HAP-1 (cell line): ENCODE measurements around the gene NCOR1.

Experiments used
- DNase-seq, 2 experiments: peaks; one replicate each; pipeline ENCODE4 v3.0.0-alpha.2; 2016 to 2020; ENCODE audit warnings: low spot score in 2 of 2
- H3K27me3 ChIP-seq: fragments of 250-450 bp; sonication (Bioruptor Pico); 2 replicates; pipeline ENCODE4 v1.5.1; 2020; ENCODE audit warnings: low read depth, mild to moderate bottlenecking, moderate library complexity
- H3K36me3 ChIP-seq: fragments of 250-450 bp; sonication (Bioruptor Pico); replicated peaks from 2 replicates; pipeline ENCODE4 v1.5.1; 2020; ENCODE audit warnings: mild to moderate bottlenecking
- H3K4me1 ChIP-seq: fragments of 250-450 bp; sonication (Bioruptor Pico); 2 replicates; pipeline ENCODE4 v1.5.1; 2020; ENCODE audit warnings: mild to moderate bottlenecking
- H3K4me3 ChIP-seq: fragments of 250-450 bp; sonication (Bioruptor Pico); 2 replicates; pipeline ENCODE4 v1.5.1; 2020; ENCODE audit warnings: mild to moderate bottlenecking, moderate library complexity
- H3K9me3 ChIP-seq: fragments of 250-450 bp; sonication (Bioruptor Pico); 2 replicates; pipeline ENCODE4 v1.5.1; 2020; ENCODE audit warnings: mild to moderate bottlenecking, moderate library complexity
- in situ Hi-C: fragments of 300-500 bp; cut with MboI; formaldehyde crosslinking; loops from 3 replicates; pipeline ENCODE4 v1.14.3; 2020; ENCODE audit warnings: low sequenced_read_pairs, inconsistent platforms, mixed read lengths

NCOR1 gene

DNA sequence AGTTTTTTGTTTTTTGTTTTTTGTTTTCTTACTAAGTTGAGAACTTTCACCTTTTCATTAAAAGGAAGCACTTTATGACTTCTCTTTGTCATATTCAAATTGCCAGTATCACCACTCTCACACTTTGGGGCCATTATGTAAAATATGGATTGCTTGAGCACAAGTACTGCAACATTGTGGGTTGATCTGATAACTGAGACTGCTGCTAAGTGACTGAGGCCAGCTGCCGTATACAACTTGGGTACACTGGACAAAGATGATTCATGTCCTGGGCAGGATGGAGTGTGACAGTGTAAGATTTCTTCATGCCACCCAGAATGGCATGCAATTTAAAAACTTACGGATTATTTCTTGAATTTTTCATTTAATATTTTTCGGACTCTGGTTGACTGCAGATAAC lies 207.9 kb downstream of the NCOR1 start:
- H3K9me3 ChIP-seq, result no peaks in the 10 kb centered on the region
- H3K4me3 ChIP-seq, result no peak overlapping the region
- peaks cover 73% of the 10 kb centered on the region for H3K36me3 ChIP-seq
- H3K27me3 ChIP-seq, result no peaks in the 10 kb centered on the region
- in situ Hi-C loops, result no loop called here
- H3K4me1 ChIP-seq, result peaks cover 20% of the 10 kb centered on the region
- no peak for DNase-seq

DNA sequence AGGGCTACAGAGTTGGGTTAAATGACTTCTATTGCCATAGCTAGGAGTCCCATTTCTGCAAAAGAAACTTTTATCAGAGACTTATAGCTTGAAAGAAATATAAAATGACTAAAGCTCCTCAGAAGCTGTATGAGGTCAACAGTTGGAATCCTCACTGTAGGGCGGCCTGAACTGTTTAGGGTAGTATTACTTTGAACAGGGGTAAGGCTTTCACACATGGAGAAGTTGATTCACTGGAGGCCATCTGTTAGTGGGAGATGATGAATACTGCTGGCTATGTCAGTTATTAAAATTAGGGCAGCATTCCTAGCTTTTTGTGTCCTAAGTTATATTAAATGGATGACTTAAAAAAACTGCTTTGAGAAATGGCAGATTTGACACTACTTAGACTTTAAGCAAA lies 209.7 kb downstream of the NCOR1 start:
- Histone ChIP-seq H3K27me3 (no peaks in the 10 kb centered on the region), H3K36me3 (peaks cover 86% of the 10 kb centered on the region), H3K4me3 (no peak overlapping the region), H3K9me3 (peaks cover 7% of the 10 kb centered on the region), H3K4me1 (peaks cover 13% of the 10 kb centered on the region)
- no peak for DNase-seq
- in situ Hi-C loops, result no loop called here

DNA sequence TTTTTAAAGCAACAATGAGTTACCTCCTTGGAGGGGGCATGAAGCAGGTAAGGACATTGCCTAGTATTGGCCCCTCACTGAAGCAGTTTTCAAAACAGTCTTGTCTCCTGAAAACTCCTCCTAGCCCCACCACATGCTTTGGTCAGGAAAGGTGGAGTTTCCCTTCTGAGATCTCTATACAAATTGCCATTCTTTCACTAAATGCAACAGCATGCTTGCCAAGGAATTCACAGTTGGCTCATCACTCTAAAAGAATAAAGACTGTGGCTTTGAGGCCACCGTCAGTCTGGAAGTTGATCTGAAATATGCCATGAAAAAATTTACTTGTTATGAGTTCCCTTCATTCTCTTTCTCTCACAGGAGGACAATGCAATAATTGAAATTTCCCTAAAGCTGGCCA lies 211.5 kb downstream of the NCOR1 start:
- DNase-seq, result no peak
- Histone ChIP-seq H3K27me3 (no peaks in the 10 kb centered on the region), H3K4me1 (peaks cover 8% of the 10 kb centered on the region), H3K36me3 (peaks cover 76% of the 10 kb centered on the region), H3K4me3 (no peak overlapping the region), H3K9me3 (peaks cover 7% of the 10 kb centered on the region)
- in situ Hi-C loops, result no loop called here

DNA sequence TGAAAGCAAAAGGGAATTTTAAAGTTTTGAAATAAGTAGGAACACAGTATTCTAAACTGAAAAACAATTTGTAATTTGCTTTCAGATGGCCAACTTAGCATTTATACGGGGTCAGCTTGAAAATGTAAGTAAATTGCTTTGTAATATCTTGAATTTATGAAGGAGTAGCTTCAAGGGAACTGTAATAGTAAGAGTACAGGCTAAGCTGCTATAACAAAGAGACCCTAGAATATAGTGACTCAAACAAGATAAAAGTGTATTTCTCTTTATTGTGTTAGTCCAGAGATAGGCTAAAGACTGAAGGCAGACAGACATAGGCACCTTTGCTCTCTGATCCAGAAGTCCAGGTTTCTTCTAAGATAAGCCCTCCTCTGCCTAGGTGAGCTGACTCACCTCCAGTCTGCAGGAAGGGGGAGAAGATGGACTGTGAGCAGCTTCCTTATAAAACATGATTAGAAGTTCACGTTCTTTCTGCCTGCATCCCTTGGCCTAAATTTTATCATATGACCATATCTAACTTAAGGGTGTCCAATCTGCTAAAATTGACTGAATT lies 212.6 kb downstream of the NCOR1 start:
- no peak for DNase-seq
- Histone ChIP-seq H3K4me1 (peaks cover 12% of the 10 kb centered on the region), H3K9me3 (peaks cover 7% of the 10 kb centered on the region), H3K36me3 (peaks cover 65% of the 10 kb centered on the region), H3K4me3 (no peak overlapping the region), H3K27me3 (no peaks in the 10 kb centered on the region)
- in situ Hi-C loops, result no loop called here

DNA sequence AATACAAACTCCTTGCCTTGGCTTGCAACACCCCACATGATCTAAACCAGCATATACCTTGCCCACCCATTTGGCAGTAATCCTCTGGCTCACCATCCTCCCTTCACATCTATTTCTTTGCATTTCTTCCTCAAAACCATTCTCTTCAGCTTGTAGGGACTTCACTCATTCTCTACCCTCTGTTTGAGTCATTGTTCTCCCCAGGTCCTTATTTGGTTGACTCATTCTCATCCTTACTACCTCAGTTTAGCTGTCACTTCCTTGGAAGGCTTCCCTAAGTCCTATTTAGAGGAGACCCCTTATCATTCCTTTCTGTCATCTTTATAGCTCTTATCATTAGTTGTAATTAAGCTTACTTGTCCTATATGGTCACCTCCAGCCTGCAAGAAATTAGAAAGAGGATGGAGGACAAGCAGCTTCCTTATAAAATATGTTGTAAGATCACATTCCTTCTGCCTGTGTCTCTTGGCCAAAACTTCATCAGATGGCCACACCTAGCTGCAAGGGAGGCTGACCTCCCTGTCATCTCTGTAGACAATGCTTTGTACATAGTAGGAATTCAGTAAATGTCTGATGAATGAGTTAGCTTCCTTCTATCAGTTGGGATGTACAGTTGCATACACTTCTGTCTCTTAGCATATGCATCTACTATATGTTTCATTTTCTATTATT lies 214.0 kb downstream of the NCOR1 start:
- DNase-seq, result no peak
- Histone ChIP-seq H3K27me3 (no peaks in the 10 kb centered on the region), H3K36me3 (peaks cover 54% of the 10 kb centered on the region), H3K9me3 (peaks cover 7% of the 10 kb centered on the region), H3K4me1 (peaks cover 12% of the 10 kb centered on the region), H3K4me3 (no peak overlapping the region; the same call in 1 of the 2 replicates)
- in situ Hi-C loops, result no loop called here

DNA sequence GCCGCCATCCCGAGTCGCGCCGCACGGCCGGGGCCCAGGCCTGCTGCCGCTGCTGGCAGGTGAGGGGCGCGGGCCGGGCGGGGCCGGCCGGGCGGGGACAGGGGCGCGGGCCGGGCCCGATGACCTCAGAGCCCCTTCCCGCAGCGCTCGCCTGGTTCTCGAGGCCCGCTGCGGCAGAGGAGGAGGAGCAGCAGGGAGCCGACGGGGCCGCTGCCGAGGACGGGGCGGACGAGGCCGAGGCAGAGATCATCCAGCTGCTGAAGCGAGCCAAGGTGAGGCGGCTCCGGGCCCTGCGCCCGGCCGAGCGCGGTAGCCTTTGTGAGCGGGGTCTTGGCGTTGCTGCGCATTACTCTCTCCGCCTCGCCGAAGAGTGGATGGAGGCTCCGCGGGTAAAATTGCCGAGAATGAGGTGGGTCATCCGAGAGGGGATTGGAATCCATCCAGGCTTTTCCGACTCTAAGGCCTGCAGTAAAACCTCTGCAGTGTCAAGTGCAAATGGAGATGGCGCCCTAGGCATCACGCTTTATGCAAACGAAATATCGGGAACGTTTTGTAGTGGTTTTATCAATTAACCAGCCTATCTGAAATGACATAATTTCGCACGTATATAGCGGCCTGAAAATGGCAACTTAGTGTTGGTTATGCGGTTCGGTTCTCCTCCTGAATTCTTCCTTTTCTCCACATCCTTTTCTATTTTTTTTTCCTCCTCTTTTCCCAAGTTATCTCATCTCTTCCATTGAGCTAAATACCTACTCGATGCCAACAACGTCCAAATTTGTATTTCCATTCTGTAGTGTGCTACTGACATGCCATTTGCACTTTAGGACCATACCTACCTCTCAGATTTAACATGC lies 215.1 kb downstream of the NCOR1 start:
- in situ Hi-C loops, result loop anchor here (25.0 kb wide), 1 partner anchor 163 kb away; no protein-coding TSS in a partner anchor
- no peaks in the 10 kb centered on the region for H3K27me3 ChIP-seq
- H3K9me3 ChIP-seq, result peaks cover 7% of the 10 kb centered on the region
- H3K4me1 ChIP-seq, result peaks cover 12% of the 10 kb centered on the region
- H3K4me3 ChIP-seq, result peak overlapping the region; percentile 75
- DNase-seq, result peak in 1 of 2 experiments; percentile 37
- H3K36me3 ChIP-seq, result peaks cover 44% of the 10 kb centered on the region

DNA sequence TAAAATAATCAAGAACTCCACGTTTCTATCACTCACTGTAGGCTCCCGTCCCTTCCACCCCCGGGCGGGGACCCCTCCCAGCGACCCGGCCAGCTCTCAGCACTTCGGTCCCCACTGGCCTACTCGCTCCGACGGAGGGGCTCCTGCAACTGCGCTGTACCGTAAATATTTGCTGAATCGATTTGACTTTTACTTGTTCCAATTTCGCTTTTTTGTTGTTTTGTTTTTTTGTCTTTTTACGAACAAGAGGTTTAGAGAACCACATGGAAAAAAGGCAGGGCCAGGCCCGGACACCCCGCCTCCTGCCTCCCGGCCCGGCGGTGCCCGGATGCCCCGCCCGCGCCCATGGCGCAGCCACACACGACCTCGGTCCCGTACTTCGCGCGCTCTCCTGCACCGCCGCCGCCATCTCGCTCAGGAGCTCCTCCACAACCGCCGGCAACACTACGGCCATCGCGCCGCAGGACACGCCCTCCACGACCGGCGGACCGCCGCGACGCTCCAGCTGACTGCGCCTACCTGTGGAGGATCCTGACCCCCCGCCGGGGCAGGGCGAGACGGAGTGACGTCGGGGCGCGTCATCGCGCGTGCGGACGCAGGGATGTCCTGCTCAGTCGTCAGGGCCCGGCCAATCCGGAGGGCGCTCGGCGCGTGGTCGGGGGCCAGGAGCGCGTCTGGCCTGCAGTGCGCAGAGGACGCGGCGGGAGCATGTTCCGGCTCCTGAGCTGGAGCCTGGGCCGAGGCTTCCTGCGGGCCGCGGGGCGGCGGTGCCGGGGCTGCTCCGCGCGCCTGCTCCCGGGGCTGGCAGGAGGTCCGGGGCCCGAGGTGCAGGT lies 216.0 kb downstream of the NCOR1 start, which contains the start of the genes TTC19 and ZSWIM7:
TTC19 (plus strand) TSS at position 684 of the 833 bp plus-strand sequence; CDS start at position 709, 25 bp downstream.
ZSWIM7 (minus strand) TSS at position 564 of the 833 bp plus-strand sequence; CDS start at position 454, 110 bp downstream.
- H3K4me1 ChIP-seq, result peaks cover 12% of the 10 kb centered on the region
- H3K27me3 ChIP-seq, result no peaks in the 10 kb centered on the region
- in situ Hi-C loops, result loop anchor here (25.0 kb wide), 1 partner anchor 162 kb away; no protein-coding TSS in a partner anchor

DNA sequence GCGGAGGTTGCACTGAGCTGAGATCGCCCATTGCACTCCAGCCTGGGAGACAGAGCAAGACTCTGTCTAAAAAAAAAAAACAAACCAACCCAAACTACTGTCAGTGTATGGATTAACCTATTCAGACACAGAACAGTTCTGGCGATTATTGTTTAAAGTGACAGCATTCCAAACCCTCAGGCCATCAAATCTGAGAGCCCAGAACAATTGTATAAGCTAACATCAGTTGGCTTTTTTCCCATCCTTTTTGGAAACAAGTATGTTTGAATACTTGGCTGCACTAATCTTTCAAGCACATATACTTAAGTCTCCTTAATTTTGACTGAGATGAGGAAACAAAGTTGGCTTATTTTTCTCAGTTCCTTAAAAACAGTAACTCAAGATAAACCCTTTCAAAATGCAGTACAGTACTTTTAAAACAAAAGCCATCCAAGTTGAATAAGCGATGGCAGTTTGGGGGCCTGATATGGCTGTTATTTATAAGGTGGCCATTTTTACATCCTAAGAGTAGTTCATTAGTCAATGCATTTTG lies 217.2 kb downstream of the NCOR1 start:
- Histone ChIP-seq H3K27me3 (no peaks in the 10 kb centered on the region), H3K9me3 (peaks cover 7% of the 10 kb centered on the region), H3K4me1 (peaks cover 12% of the 10 kb centered on the region), H3K36me3 (peaks cover 23% of the 10 kb centered on the region), H3K4me3 (no peak overlapping the region; the same call in 1 of the 2 replicates)
- in situ Hi-C loops, result loop anchor here (25.0 kb wide), 1 partner anchor 161 kb away; no protein-coding TSS in a partner anchor
- DNase-seq, result peak; percentile 39 to 57

More for the DNA sequence above, 216.0 kb downstream of the NCOR1 start, which contains the start of the genes TTC19 and ZSWIM7:
- Histone ChIP-seq H3K4me3 (peak within 1 kb of the TSS; percentile 75), H3K36me3 (peaks cover 35% of the 10 kb centered on the region), H3K9me3 (peaks cover 7% of the 10 kb centered on the region)
- peak; percentile 77 to 96 for DNase-seq

DNA sequence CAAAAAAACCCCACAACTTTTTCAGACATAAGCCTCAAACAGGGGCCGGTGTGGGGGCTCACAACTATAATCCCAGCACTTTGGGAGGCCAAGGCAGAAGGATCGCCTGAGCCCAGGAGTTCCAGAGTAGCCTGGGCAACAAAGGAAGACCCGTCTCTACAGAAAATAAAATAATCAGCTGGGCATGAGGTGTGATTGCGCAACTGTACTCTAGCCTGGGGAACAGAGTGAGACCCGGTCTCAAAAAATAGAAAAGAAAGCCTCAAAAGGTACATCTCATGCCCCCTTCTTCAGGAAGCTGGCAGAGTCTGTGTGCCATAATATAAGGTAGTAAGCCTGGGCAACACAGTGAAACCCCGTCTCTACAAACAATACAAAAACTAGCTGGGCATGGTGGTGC lies 219.0 kb downstream of the NCOR1 start:
- Histone ChIP-seq H3K36me3 (peaks cover 5% of the 10 kb centered on the region), H3K9me3 (peaks cover 2% of the 10 kb centered on the region), H3K27me3 (no peaks in the 10 kb centered on the region), H3K4me3 (no peak overlapping the region), H3K4me1 (peaks cover 12% of the 10 kb centered on the region)
- DNase-seq, result no peak
- in situ Hi-C loops, result loop anchor here (25.0 kb wide), 1 partner anchor 159 kb away; no protein-coding TSS in a partner anchor

DNA sequence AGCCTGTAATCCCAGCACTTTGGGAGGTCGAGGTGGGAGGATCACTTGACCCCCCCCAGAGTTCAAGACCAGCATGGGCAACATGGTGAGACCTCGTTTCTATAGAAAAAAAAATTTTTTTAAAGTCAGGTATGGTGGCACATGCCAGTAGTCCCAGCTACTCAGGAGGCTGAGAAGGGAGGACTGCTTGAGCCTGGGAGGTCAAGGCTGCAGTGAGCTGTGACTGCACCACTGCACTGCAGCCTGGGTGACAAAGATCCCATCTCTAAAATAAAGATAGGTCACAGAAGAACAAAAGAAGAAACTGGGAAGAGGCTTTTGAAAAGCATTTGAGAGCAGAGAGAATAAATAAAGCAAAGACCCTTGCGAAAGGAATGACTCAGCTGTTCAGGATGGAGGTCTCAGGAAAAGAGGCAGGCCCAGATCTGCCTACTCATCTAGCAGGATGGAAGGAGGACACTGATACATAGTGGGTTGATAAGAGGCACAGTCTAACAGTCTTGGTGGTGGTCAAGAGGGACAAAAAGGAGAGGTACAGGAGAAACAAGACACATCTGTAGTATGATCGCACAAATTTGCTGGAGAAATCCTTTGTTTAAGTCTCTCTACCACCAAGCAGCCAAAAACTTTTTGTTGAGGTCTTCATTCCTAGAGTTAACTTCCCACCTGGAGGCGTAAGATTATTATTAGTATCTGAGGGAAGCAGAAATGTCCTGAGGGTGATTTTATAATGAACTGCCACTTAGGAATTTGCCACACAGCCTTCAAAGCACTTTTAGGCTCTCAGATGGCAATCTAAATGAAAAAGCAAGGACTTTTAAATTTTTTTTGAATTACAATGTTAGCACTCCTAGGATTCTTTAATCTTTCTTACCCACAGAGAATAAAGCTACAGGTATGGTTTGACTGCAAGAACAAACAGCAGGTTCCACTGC lies 233.4 kb downstream of the NCOR1 start:
- Histone ChIP-seq H3K4me3 (no peak overlapping the region), H3K27me3 (no peaks in the 10 kb centered on the region), H3K9me3 (no peaks in the 10 kb centered on the region), H3K4me1 (peaks cover 17% of the 10 kb centered on the region), H3K36me3 (peaks cover 33% of the 10 kb centered on the region)
- no peak for DNase-seq
- in situ Hi-C loops, result loop anchor here (25.0 kb wide), 1 partner anchor 145 kb away; no protein-coding TSS in a partner anchor

DNA sequence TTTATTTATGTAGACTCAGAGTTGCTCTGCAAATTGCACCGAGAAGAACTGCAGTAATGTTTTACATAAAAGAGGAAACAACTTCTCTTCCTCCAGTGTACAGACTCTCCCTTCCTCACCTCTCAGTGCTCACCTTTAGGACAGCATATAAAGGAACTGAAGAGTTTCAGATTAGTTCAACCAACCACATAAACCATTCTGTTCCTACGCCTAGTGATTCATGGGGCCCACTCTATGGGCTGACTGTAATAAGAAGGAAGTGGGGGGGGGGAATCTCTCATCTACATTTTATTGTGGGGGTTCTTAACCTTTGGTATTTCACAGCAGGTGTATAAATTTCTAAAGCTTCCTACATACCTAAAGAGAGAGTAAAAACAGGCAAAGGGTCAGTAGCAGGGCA lies 234.1 kb downstream of the NCOR1 start:
- no peak overlapping the region for H3K4me3 ChIP-seq
- no peaks in the 10 kb centered on the region for H3K27me3 ChIP-seq
- no peak for DNase-seq
- H3K9me3 ChIP-seq, result no peaks in the 10 kb centered on the region
- H3K36me3 ChIP-seq, result peaks cover 30% of the 10 kb centered on the region
- peaks cover 17% of the 10 kb centered on the region for H3K4me1 ChIP-seq
- in situ Hi-C loops, result loop anchor here (25.0 kb wide), 1 partner anchor 144 kb away; no protein-coding TSS in a partner anchor
